Activated CD4-positive, alpha-beta T cell treated with anti-CD3 and anti-CD28 coated beads, Interleukin-2, amount 50 U/mL, for 4 hours (primary cell): Measurements from ENCODE around the gene CKS2.
"Not testable (repeated sequence)": the region's sequence is repeated elsewhere in the genome, so short reads cannot be mapped to it uniquely, and the experiment has no call there.

Experiments used
- DNase-seq, 2 experiments: peaks; one replicate each; pipeline ENCODE4 v3.0.0-alpha.2; 2020

The CKS2 gene

GRCh38 chr9:89311346-89312221 is 589 bp downstream of the CKS2 start:
- no peak for DNase-seq

GRCh38 chr9:89312222-89312571 is 1.2 kb downstream of the CKS2 start:
- no peak for DNase-seq

GRCh38 chr9:89313842-89314241 is 2.8 kb downstream of the CKS2 start:
- no peak for DNase-seq

GRCh38 chr9:89314955-89315354 is 4.0 kb downstream of the CKS2 start:
- no peak for DNase-seq

- no peak for DNase-seq
These were observed 4.5 kb downstream of the CKS2 start for GRCh38 chr9:89315482-89315881.

- no peak for DNase-seq
These were observed 6.3 kb downstream of the CKS2 start for GRCh38 chr9:89317282-89317681.

GRCh38 chr9:89318123-89319014 is 7.4 kb downstream of the CKS2 start, which contains the start of gene SECISBP2:
TSS of gene SECISBP2 (plus strand) at chr9:89318500. CDS start at chr9:89318577, 77 bp downstream.
- peak; percentile 91 for DNase-seq

- no peak for DNase-seq
These were observed 8.3 kb downstream of the CKS2 start for GRCh38 chr9:89319015-89319905.

GRCh38 chr9:89323390-89323789 is 12.4 kb downstream of the CKS2 start:
- no peak for DNase-seq

GRCh38 chr9:89325733-89326132 is 14.7 kb downstream of the CKS2 start:
- no peak for DNase-seq

GRCh38 chr9:89328064-89328463 is 17.1 kb downstream of the CKS2 start:
- no peak for DNase-seq

- DNase-seq, result no peak
These were observed 18.9 kb downstream of the CKS2 start for GRCh38 chr9:89329917-89330316.

GRCh38 chr9:89330513-89330912 is 19.5 kb downstream of the CKS2 start:
- DNase-seq, result no peak

GRCh38 chr9:89339807-89340206 is 28.8 kb downstream of the CKS2 start:
- no peak for DNase-seq

GRCh38 chr9:89340332-89340731 is 29.3 kb downstream of the CKS2 start:
- DNase-seq, result no peak

GRCh38 chr9:89342213-89342612 is 31.2 kb downstream of the CKS2 start:
- no peak for DNase-seq

- DNase-seq, result no peak
These were observed 32.0 kb downstream of the CKS2 start for GRCh38 chr9:89342948-89343347.

- DNase-seq, result not testable (repeated sequence)
These were observed 32.8 kb downstream of the CKS2 start for GRCh38 chr9:89343812-89344211.

GRCh38 chr9:89345476-89345875 is 34.5 kb downstream of the CKS2 start:
- DNase-seq, result no peak

- DNase-seq, result no peak
These were observed 35.7 kb downstream of the CKS2 start for GRCh38 chr9:89346696-89347095.

- DNase-seq, result no peak
These were observed 36.7 kb downstream of the CKS2 start for GRCh38 chr9:89347651-89348050.

GRCh38 chr9:89349607-89350006 is 38.6 kb downstream of the CKS2 start:
- no peak for DNase-seq
